IMR-90 (cell line): Measurements from ENCODE around the gene NEK11. TPM values are rescaled to one million over a fixed set of nuclear protein-coding genes. Genes with fewer than 3 reads are reported as not detected.
A peak's percentile ranks its signal among the peaks of the same experiment; 100 is the strongest.

Source experiments
- ATAC-seq: fragments of 200-7000 bp; cut with Tn5 transposase; 2 replicates; pipeline ENCODE4 v1.9.1; 2020; ENCODE audit warnings: low read depth, mild to moderate bottlenecking, moderate library complexity
- BruUV-seq: library from RNA; stranded (reverse); fragments of 400-500 nt; replicated peaks from 2 replicates; lab custom pipeline; 2021; lab: Mats Ljungman, UMichigan
- CTCF ChIA-PET: fragments of 300-600 bp; formaldehyde crosslinking; extraction: SDS; loops from one replicate; lab custom pipeline; 2021; ENCODE audit warnings: antibody characterized with exemption; lab: Yijun Ruan, JAX
- POLR2A ChIA-PET: fragments of 300-600 bp; sonication (Branson Sonifier 250); formaldehyde crosslinking; loops from one replicate; lab custom pipeline; 2022; ENCODE audit warnings: antibody characterized with exemption; ENCODE audit not compliant: unreplicated experiment; lab: Charles Lee
- DNase-seq: peaks from one replicate; pipeline ENCODE4 v3.0.0; 2013
- H2AFZ ChIP-seq: replicated peaks from 2 replicates; pipeline ENCODE3; 2013; ENCODE audit warnings: low read length, mild to moderate bottlenecking; ENCODE audit not compliant: poor library complexity
- H2AK5ac ChIP-seq: 2 replicates; pipeline ENCODE4 v1.6.1; 2013; ENCODE audit warnings: low read depth, low read length, inconsistent platforms
- H2AK9ac ChIP-seq: replicated peaks from 2 replicates; pipeline ENCODE3; 2013; ENCODE audit warnings: mild to moderate bottlenecking, low read depth, low read length, moderate library complexity; ENCODE audit not compliant: poor library complexity
- H2BK120ac ChIP-seq: 2 replicates; pipeline ENCODE4 v1.6.1; 2013; ENCODE audit warnings: low read depth, low read length, inconsistent platforms
- H2BK15ac ChIP-seq: 3 replicates; pipeline ENCODE4 v1.6.1; 2013; ENCODE audit warnings: low read depth, low read length, inconsistent platforms
- H2BK20ac ChIP-seq: 2 replicates; pipeline ENCODE4 v1.6.1; 2013; ENCODE audit warnings: low read depth, mild to moderate bottlenecking, inconsistent platforms, low read length, moderate library complexity
- H2BK5ac ChIP-seq: 2 replicates; pipeline ENCODE4 v1.6.1; 2013; ENCODE audit warnings: mild to moderate bottlenecking, low read depth, low read length, inconsistent platforms; ENCODE audit not compliant: poor library complexity, severe bottlenecking
- H3K14ac ChIP-seq: replicated peaks from 2 replicates; pipeline ENCODE4 v1.6.1; 2013; ENCODE audit warnings: low read depth, low read length, inconsistent platforms
- H3K18ac ChIP-seq: 2 replicates; pipeline ENCODE4 v1.6.1; 2013; ENCODE audit warnings: low read depth, low read length, control low read depth
- H3K23ac ChIP-seq: 2 replicates; pipeline ENCODE4 v1.6.1; 2013; ENCODE audit warnings: low read depth, low read length, inconsistent platforms
- H3K27ac ChIP-seq: 2 replicates; pipeline ENCODE4 v1.5.1; 2013; ENCODE audit warnings: mild to moderate bottlenecking, control low read depth, low read length; ENCODE audit not compliant: insufficient read depth
- H3K27me3 ChIP-seq: 2 replicates; pipeline ENCODE4 v1.6.1; 2013; ENCODE audit warnings: low read length; ENCODE audit not compliant: control insufficient read depth, insufficient read depth
- H3K36me3 ChIP-seq: 2 replicates; pipeline ENCODE4 v1.6.1; 2013; ENCODE audit warnings: low read length, mixed read lengths; ENCODE audit not compliant: control insufficient read depth, insufficient read depth
- H3K4ac ChIP-seq: 2 replicates; pipeline ENCODE4 v1.6.1; 2013; ENCODE audit warnings: low read depth, low read length, inconsistent platforms
- H3K4me1 ChIP-seq: 2 replicates; pipeline ENCODE4 v1.6.1; 2013; ENCODE audit warnings: low read length, mixed read lengths; ENCODE audit not compliant: control insufficient read depth, insufficient read depth
- H3K4me2 ChIP-seq: 2 replicates; pipeline ENCODE4 v1.6.1; 2013; ENCODE audit warnings: low read depth, mild to moderate bottlenecking, control low read depth, low read length, moderate library complexity
- H3K4me3 ChIP-seq: 2 replicates; pipeline ENCODE4 v1.5.1; 2013; ENCODE audit warnings: low read depth, mild to moderate bottlenecking, control low read depth, low read length, moderate library complexity; ENCODE audit not compliant: insufficient read depth
- H3K56ac ChIP-seq: 2 replicates; pipeline ENCODE4 v1.6.1; 2013; ENCODE audit warnings: low read length, inconsistent platforms; ENCODE audit not compliant: insufficient read depth; ENCODE audit errors: extremely low read depth
- H3K79me1 ChIP-seq, 2 experiments: 2 replicates each; pipeline ENCODE4 v1.6.1; 2013; ENCODE audit warnings: low read length in 2 of 2, inconsistent platforms in 1 of 2, low read depth in 1 of 2
- H3K9ac ChIP-seq: 2 replicates; pipeline ENCODE4 v1.6.1; 2013; ENCODE audit warnings: low read depth, low read length, control low read depth
- H3K9me1 ChIP-seq: 2 replicates; pipeline ENCODE4 v1.6.1; 2013; ENCODE audit warnings: low read length, inconsistent platforms; ENCODE audit not compliant: insufficient read depth
- H3K9me3 ChIP-seq: 2 replicates; pipeline ENCODE4 v1.6.1; 2013; ENCODE audit warnings: low read length; ENCODE audit not compliant: control insufficient read depth, insufficient read depth
- H4K20me1 ChIP-seq: 2 replicates; pipeline ENCODE4 v1.6.1; 2013; ENCODE audit warnings: low read length, inconsistent platforms; ENCODE audit not compliant: insufficient read depth
- H4K5ac ChIP-seq: 2 replicates; pipeline ENCODE4 v1.6.1; 2013; ENCODE audit warnings: mild to moderate bottlenecking, low read depth, low read length, control low read depth
- H4K8ac ChIP-seq, 2 experiments: 2 replicates each; pipeline ENCODE4 v1.6.1; 2013; ENCODE audit warnings: low read depth in 2 of 2, low read length in 2 of 2, control low read depth in 1 of 2, inconsistent platforms in 1 of 2
- H4K91ac ChIP-seq: 2 replicates; pipeline ENCODE4 v1.6.1; 2013; ENCODE audit warnings: low read depth, low read length, inconsistent platforms; ENCODE audit not compliant: insufficient read depth
- CEBPB ChIP-seq: IDR thresholded peaks from 2 replicates; pipeline ENCODE4 v1.6.1; 2012; ENCODE audit warnings: low read depth, low read length, improper control_type of control experiment
- FOS ChIP-seq: fragments of 150-350 bp; IDR thresholded peaks from 2 replicates; pipeline ENCODE4 v1.6.1; 2016; ENCODE audit warnings: low read depth, low read length
- NFE2L2 ChIP-seq: fragments of 150-350 bp; IDR thresholded peaks from 2 replicates; pipeline ENCODE4 v1.6.1; 2016; ENCODE audit warnings: low read depth, mild to moderate bottlenecking, low read length
- RCOR1 ChIP-seq: IDR thresholded peaks from 2 replicates; pipeline ENCODE4 v1.6.1; 2012; ENCODE audit warnings: mild to moderate bottlenecking, low read length, improper control_type of control experiment; ENCODE audit not compliant: insufficient replicate concordance
- WGBS, 2 experiments: methylation state at CpG; one replicate each; pipeline versions ENCODE4 v1.1.5 to v1.1.7; 2013; ENCODE audit warnings: missing lambda C conversion rate in 2 of 2; ENCODE audit not compliant: insufficient read length in 1 of 2; ENCODE audit errors: extremely low coverage in 2 of 2; 5-methylcytosine and 5-hydroxymethylcytosine counted together
- dilution Hi-C: fragments of 300-500 bp; cut with HindIII; formaldehyde crosslinking; loops from one replicate; pipeline ENCODE4 v1.14.3; 2018; ENCODE audit warnings: low sequenced_read_pairs; ENCODE audit not compliant: unreplicated experiment
- in situ Hi-C: fragments of 300-500 bp; cut with MboI; formaldehyde crosslinking; loops from 3 replicates; pipeline ENCODE4 v1.14.3; 2019; ENCODE audit warnings: low sequenced_read_pairs, inconsistent platforms, mixed read lengths
- intact Hi-C: fragments of 100-400 bp; cut with micrococcal nuclease; formaldehyde crosslinking; loops from 2 replicates; pipeline ENCODE4 v1.10.0; 2022
- polyA plus RNA-seq, 3 experiments: library from polyadenylated mRNA; depleted of rRNA; stranded (reverse); fragments of >200 nt; gene quantifications; 2 replicates each; pipeline ENCODE4 v1.2.3, GENCODE V29; 2012; ENCODE audit warnings: low replicate concordance in 1 of 3
- total RNA-seq: library from RNA; depleted of rRNA; stranded (reverse); fragments of >200 nt; gene quantifications from 2 replicates; pipeline ENCODE4 v1.2.3, GENCODE V29; 2012

NEK11 gene
- total and polyA plus RNA-seq, 2 of the 4 experiments (the other 2 are of a cell fraction) = 1.1 to 1.6 TPM

DNA sequence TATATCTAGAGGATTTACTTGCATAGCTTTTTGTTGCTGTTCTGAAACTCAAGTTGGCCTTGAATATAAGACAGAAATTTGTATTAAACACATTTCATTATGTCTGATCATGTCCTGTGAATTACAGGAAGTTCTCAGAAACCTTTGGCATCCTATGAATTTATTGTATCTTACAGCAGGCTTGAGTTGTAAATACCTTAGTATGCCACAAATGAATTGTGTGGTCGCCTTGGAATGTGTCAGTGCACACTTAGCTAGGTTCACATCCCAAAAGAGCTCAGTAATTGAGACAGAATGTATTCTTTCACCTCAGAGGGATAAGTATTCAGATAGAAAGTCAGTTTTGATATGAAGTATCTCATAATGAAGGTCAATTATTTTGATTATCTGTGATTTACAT, 83.4 kb downstream of the NEK11 start:
- Histone ChIP-seq H3K27ac (no peak overlapping the region), H2BK120ac (no peak overlapping the region), H3K18ac (no peak overlapping the region), H2BK15ac (no peak overlapping the region), H3K4ac (no peak overlapping the region), H3K4me1 (no peaks in the 10 kb centered on the region), H4K20me1 (no peaks in the 10 kb centered on the region), H2BK20ac (no peak overlapping the region), H4K5ac (no peak overlapping the region), H2AFZ (no peak overlapping the region), H2AK5ac (no peak overlapping the region), H2BK5ac (no peak overlapping the region), H3K56ac (no peak overlapping the region), H4K91ac (no peak overlapping the region), H3K23ac (no peak overlapping the region), H4K8ac (no peak overlapping the region), H3K9me3 (no peaks in the 10 kb centered on the region), H3K9ac (no peak overlapping the region), H3K79me1 (no peaks in the 10 kb centered on the region), H3K36me3 (no peaks in the 10 kb centered on the region), H3K4me2 (no peak overlapping the region), H2AK9ac (no peak overlapping the region), H3K14ac (no peak overlapping the region), H3K9me1 (no peaks in the 10 kb centered on the region), H3K27me3 (no peaks in the 10 kb centered on the region), H3K4me3 (no peak overlapping the region)
- ATAC-seq (no peak), DNase-seq (peak; percentile 21)
- no peak for TF ChIP-seq CEBPB
- TF ChIP-seq FOS = no peak
- TF ChIP-seq RCOR1 = no peak
- TF ChIP-seq NFE2L2 = no peak
- WGBS, 2 experiments = no CpG with 5 or more reads among the region's 1 CpG
- in situ Hi-C loops = no loop called here
- ChIA-PET CTCF (no interaction called here), POLR2A (no interaction called here)
- no TSS peak for BruUV-seq
- dilution Hi-C loops = no loop called here
- intact Hi-C loops = no loop called here
